Astrocyte (in vitro differentiated cells and primary cell): ENCODE measurements around the gene CPSF6. TPM values are rescaled to one million over a fixed set of nuclear protein-coding genes. Genes with fewer than 3 reads are reported as not detected.

ENCODE experiments used
- DNase-seq: peaks from one replicate; pipeline ENCODE4 v3.0.0-alpha.2; 2010; ENCODE audit warnings: low read depth
- FAIRE-seq: peaks from 2 replicates; lab custom pipeline; 2011; peaks lifted over from hg19 to GRCh38; lab: Jason Lieb, UNC
- H2AFZ ChIP-seq: 2 replicates; pipeline ENCODE4 v1.6.0; 2012; ENCODE audit warnings: low read depth, low read length, inconsistent platforms
- H3K27ac ChIP-seq: 2 replicates; pipeline ENCODE4 v1.5.1; 2011; ENCODE audit warnings: low read depth, low read length, inconsistent platforms
- H3K27me3 ChIP-seq: 2 replicates; pipeline ENCODE4 v1.6.0; 2011; ENCODE audit warnings: low read length, inconsistent platforms; ENCODE audit not compliant: insufficient read depth
- H3K36me3 ChIP-seq: 2 replicates; pipeline ENCODE4 v1.5.1; 2011; ENCODE audit warnings: low read length, inconsistent platforms; ENCODE audit not compliant: insufficient read depth
- H3K4me1 ChIP-seq: 2 replicates; pipeline ENCODE4 v1.5.1; 2011; ENCODE audit warnings: low read length, inconsistent platforms; ENCODE audit not compliant: insufficient read depth
- H3K4me2 ChIP-seq: 2 replicates; pipeline ENCODE4 v1.6.0; 2012; ENCODE audit warnings: low read length, inconsistent platforms
- H3K4me3 ChIP-seq: 2 replicates; pipeline ENCODE4 v1.5.1; 2011; ENCODE audit warnings: low read depth, mild to moderate bottlenecking, low read length, inconsistent platforms; ENCODE audit not compliant: insufficient read depth
- H3K79me2 ChIP-seq: 2 replicates; pipeline ENCODE4 v1.6.0; 2012; ENCODE audit warnings: mild to moderate bottlenecking, low read length, inconsistent platforms; ENCODE audit not compliant: insufficient read depth
- H3K9ac ChIP-seq: 2 replicates; pipeline ENCODE4 v1.6.0; 2012; ENCODE audit warnings: mild to moderate bottlenecking, low read length, inconsistent platforms
- H3K9me3 ChIP-seq: 2 replicates; pipeline ENCODE4 v1.5.1; 2012; ENCODE audit warnings: low read depth, mild to moderate bottlenecking, low read length, inconsistent platforms; ENCODE audit not compliant: insufficient read depth
- H4K20me1 ChIP-seq: 2 replicates; pipeline ENCODE4 v1.6.0; 2012; ENCODE audit warnings: low read length, inconsistent platforms; ENCODE audit not compliant: insufficient read depth
- H3K27ac Mint-ChIP-seq: one replicate; pipeline ENCODE4 v1.8.0; 2021; ENCODE audit warnings: mild to moderate bottlenecking, mixed read lengths; ENCODE audit not compliant: unreplicated experiment
- H3K27me3 Mint-ChIP-seq: one replicate; pipeline ENCODE4 v1.8.0; 2021; ENCODE audit warnings: low read depth, mixed read lengths; ENCODE audit not compliant: unreplicated experiment
- H3K36me3 Mint-ChIP-seq: one replicate; pipeline ENCODE4 v1.8.0; 2021; ENCODE audit warnings: low read depth, mixed read lengths; ENCODE audit not compliant: unreplicated experiment
- H3K4me1 Mint-ChIP-seq: one replicate; pipeline ENCODE4 v1.8.0; 2021; ENCODE audit warnings: low read depth, mixed read lengths; ENCODE audit not compliant: unreplicated experiment
- H3K4me3 Mint-ChIP-seq: one replicate; pipeline ENCODE4 v1.8.0; 2021; ENCODE audit warnings: mild to moderate bottlenecking, moderate library complexity, mixed read lengths; ENCODE audit not compliant: unreplicated experiment
- H3K9me3 Mint-ChIP-seq: one replicate; pipeline ENCODE4 v1.8.0; 2021; ENCODE audit warnings: mild to moderate bottlenecking, mixed read lengths; ENCODE audit not compliant: unreplicated experiment
- CTCF ChIP-seq: IDR thresholded peaks from 2 replicates; pipeline ENCODE4 v1.5.1; 2011; ENCODE audit warnings: low read depth, mild to moderate bottlenecking, inconsistent platforms, low read length, moderate library complexity; ENCODE audit not compliant: insufficient read depth
- EZH2 ChIP-seq: IDR thresholded peaks from 2 replicates; pipeline ENCODE4 v1.6.1; 2012; ENCODE audit warnings: mild to moderate bottlenecking, low read length, inconsistent platforms; ENCODE audit not compliant: insufficient read depth
- total RNA-seq: library from RNA; stranded (reverse); gene quantifications from 2 replicates; pipeline ENCODE4 v1.2.1, GENCODE V29; 2021

Gene CPSF6
- total RNA-seq, 1 donor from 2014 or later: 68.3 TPM

- H3K4me1 ChIP-seq: no peaks in the 10 kb centered on the region
- no peaks in the 10 kb centered on the region for H3K79me2 ChIP-seq
- no peaks in the 10 kb centered on the region for H3K9me3 ChIP-seq
- H3K4me3 ChIP-seq: no peak overlapping the region
- FAIRE-seq: no peak
- H3K36me3 ChIP-seq: no peaks in the 10 kb centered on the region
- Mint-ChIP-seq H3K9me3 (no peaks in the 10 kb centered on the region), H3K4me1 (no peaks in the 10 kb centered on the region), H3K36me3 (no peaks in the 10 kb centered on the region), H3K27me3 (peaks cover 1% of the 10 kb centered on the region), H3K27ac (no peak overlapping the region), H3K4me3 (no peak overlapping the region)
- no peak overlapping the region for H2AFZ ChIP-seq
- H3K9ac ChIP-seq: no peak overlapping the region
- DNase-seq: peak; percentile 57
- H3K27me3 ChIP-seq: peaks cover 4% of the 10 kb centered on the region
- TF ChIP-seq CTCF (peak; percentile 88), EZH2 (no peak)
- no peak overlapping the region for H3K4me2 ChIP-seq
- H3K27ac ChIP-seq: no peak overlapping the region
- no peaks in the 10 kb centered on the region for H4K20me1 ChIP-seq
These were observed 51.3 kb downstream of the CPSF6 start for GRCh38 chr12:69290545-69291277.

- H3K27me3 Mint-ChIP-seq: peaks cover 1% of the 10 kb centered on the region
- TF ChIP-seq CTCF (no peak), EZH2 (no peak)
- H2AFZ ChIP-seq: no peak overlapping the region
These were observed 51.9 kb downstream of the CPSF6 start for GRCh38 chr12:69291278-69291593.

GRCh38 chr12:69298133-69298532 lies 58.8 kb downstream of the CPSF6 start:
- Histone ChIP-seq H2AFZ (no peak overlapping the region), H3K27ac (no peak overlapping the region), H3K36me3 (no peaks in the 10 kb centered on the region), H3K9me3 (no peaks in the 10 kb centered on the region), H3K4me1 (no peaks in the 10 kb centered on the region), H3K79me2 (no peaks in the 10 kb centered on the region), H4K20me1 (no peaks in the 10 kb centered on the region), H3K27me3 (peaks cover 11% of the 10 kb centered on the region), H3K4me3 (no peak overlapping the region), H3K4me2 (no peak overlapping the region), H3K9ac (no peak overlapping the region)
- Mint-ChIP-seq H3K9me3 (peaks cover 8% of the 10 kb centered on the region), H3K27me3 (peaks cover 1% of the 10 kb centered on the region), H3K4me3 (no peak overlapping the region), H3K27ac (no peak overlapping the region), H3K4me1 (no peaks in the 10 kb centered on the region), H3K36me3 (no peaks in the 10 kb centered on the region)
- FAIRE-seq: no peak
- DNase-seq: no peak
- TF ChIP-seq EZH2 (no peak), CTCF (no peak)

More at GRCh38 chr12:69291278-69291593, 51.9 kb downstream of the CPSF6 start:
- Histone ChIP-seq H3K9me3 (no peaks in the 10 kb centered on the region), H3K36me3 (no peaks in the 10 kb centered on the region), H3K27me3 (peaks cover 4% of the 10 kb centered on the region), H3K79me2 (no peaks in the 10 kb centered on the region), H3K27ac (no peak overlapping the region), H3K9ac (no peak overlapping the region), H3K4me1 (no peaks in the 10 kb centered on the region), H3K4me2 (no peak overlapping the region), H3K4me3 (no peak overlapping the region), H4K20me1 (no peaks in the 10 kb centered on the region)
- no peak overlapping the region for H3K4me3 Mint-ChIP-seq
- no peak overlapping the region for H3K27ac Mint-ChIP-seq
- no peaks in the 10 kb centered on the region for H3K9me3 Mint-ChIP-seq
- DNase-seq: no peak
- H3K4me1 Mint-ChIP-seq: no peaks in the 10 kb centered on the region
- H3K36me3 Mint-ChIP-seq: no peaks in the 10 kb centered on the region
- FAIRE-seq: no peak
